Thoracic aorta (tissue), 2 donors: ENCODE measurements around the gene ARID3B. TPM values are rescaled to one million over a fixed set of nuclear protein-coding genes. Genes with fewer than 3 reads are reported as not detected.

Experiments
- ATAC-seq: fragments of 150-250 bp; one replicate; pipeline ENCODE4 v1.8.0; 2017; ENCODE audit warnings: low read depth; ENCODE audit not compliant: insufficient number of reproducible peaks, low FRiP score
- DNase-seq: peaks from one replicate; pipeline ENCODE4 v3.0.0-alpha.2; 2020; ENCODE audit warnings: low spot score
- H3K27ac ChIP-seq, 2 donors: fragments of 200-600 bp; sonication (generic); 1 replicate in 1 of 2; 2 replicates in 1 of 2; pipeline ENCODE4 v1.5.1; 2016; ENCODE audit warnings: mild to moderate bottlenecking in 2 of 2, moderate library complexity in 2 of 2
- H3K27me3 ChIP-seq: fragments of 200-600 bp; sonication (generic); replicated peaks from 2 replicates; pipeline ENCODE4 v1.6.0; 2016; ENCODE audit warnings: mild to moderate bottlenecking; ENCODE audit not compliant: insufficient read depth
- H3K36me3 ChIP-seq: fragments of 200-600 bp; sonication (generic); one replicate; pipeline ENCODE4 v1.5.1; 2016
- H3K4me1 ChIP-seq, 2 donors: fragments of 200-600 bp; sonication (generic); 1 replicate in 1 of 2; 2 replicates in 1 of 2; pipeline versions ENCODE4 v1.5.1 to v1.6.0; 2016; ENCODE audit warnings: low read depth in 2 of 2, mild to moderate bottlenecking in 1 of 2; ENCODE audit not compliant: control insufficient read depth in 1 of 2
- H3K4me3 ChIP-seq: fragments of 200-600 bp; sonication (generic); 2 replicates; pipeline ENCODE4 v1.5.1; 2016; ENCODE audit warnings: mild to moderate bottlenecking
- H3K9me3 ChIP-seq: fragments of 200-600 bp; sonication (generic); 2 replicates; pipeline ENCODE4 v1.5.1; 2016
- CTCF ChIP-seq: fragments of 200-600 bp; sonication (generic); IDR thresholded peaks from one replicate; pipeline ENCODE4 v1.5.1; 2019; ENCODE audit warnings: antibody characterized with exemption
- total RNA-seq, 2 donors: library from RNA; depleted of rRNA; stranded (reverse); fragments of >200 nt; gene quantifications; one replicate each; pipeline versions ENCODE4 v1.1.0 to v1.2.3, GENCODE V29; 2016

The ARID3B gene
- total RNA-seq, 2 donors from 2014 or later = 8.9 to 15.0 TPM

- DNase-seq (no peak), ATAC-seq (no peak)
- no peaks in the 10 kb centered on the region for H3K27me3 ChIP-seq
- peaks cover 54% of the 10 kb centered on the region for H3K36me3 ChIP-seq
- H3K4me1 ChIP-seq = peaks cover 11 to 42% of the 10 kb centered on the region in 2 donors
- TF ChIP-seq CTCF = no peak
- H3K4me3 ChIP-seq = no peak overlapping the region
- no peak overlapping the region for H3K27ac ChIP-seq
- no peaks in the 10 kb centered on the region for H3K9me3 ChIP-seq
Observed at GRCh38 chr15:74619916-74620635, 79.1 kb downstream of the ARID3B start.

- H3K4me3 ChIP-seq = no peak overlapping the region
- TF ChIP-seq CTCF = peak; percentile 55
- peaks cover 11 to 42% of the 10 kb centered on the region in 2 donors for H3K4me1 ChIP-seq
- H3K27me3 ChIP-seq = no peaks in the 10 kb centered on the region
- peaks cover 62% of the 10 kb centered on the region for H3K36me3 ChIP-seq
- ATAC-seq (no peak), DNase-seq (peak; percentile 17)
- no peaks in the 10 kb centered on the region for H3K9me3 ChIP-seq
- no peak overlapping the region for H3K27ac ChIP-seq
Observed at GRCh38 chr15:74620636-74621545, 79.9 kb downstream of the ARID3B start.

- Histone ChIP-seq H3K36me3 (peaks cover 69% of the 10 kb centered on the region), H3K9me3 (no peaks in the 10 kb centered on the region), H3K27ac (no peak overlapping the region), H3K4me1 (peaks cover 11 to 41% of the 10 kb centered on the region in 2 donors), H3K27me3 (no peaks in the 10 kb centered on the region), H3K4me3 (no peak overlapping the region)
- no peak for TF ChIP-seq CTCF
- no peak for ATAC-seq
- DNase-seq = no peak
Observed at GRCh38 chr15:74621546-74621920, 80.5 kb downstream of the ARID3B start.

- peaks cover 9 to 37% of the 10 kb centered on the region in 2 donors for H3K4me1 ChIP-seq
- no peak overlapping the region for H3K27ac ChIP-seq
- no peaks in the 10 kb centered on the region for H3K9me3 ChIP-seq
- DNase-seq = no peak
- no peak for TF ChIP-seq CTCF
- H3K27me3 ChIP-seq = no peaks in the 10 kb centered on the region
- ATAC-seq = no peak
- H3K36me3 ChIP-seq = peaks cover 72% of the 10 kb centered on the region
- no peak overlapping the region for H3K4me3 ChIP-seq
Observed at GRCh38 chr15:74621936-74622335, 80.9 kb downstream of the ARID3B start.

GRCh38 chr15:74622758-74623157 lies 81.7 kb downstream of the ARID3B start:
- Histone ChIP-seq H3K27me3 (no peaks in the 10 kb centered on the region), H3K9me3 (no peaks in the 10 kb centered on the region), H3K4me1 (peaks cover under 1 to 29% of the 10 kb centered on the region in 2 donors), H3K27ac (no peak overlapping the region), H3K4me3 (no peak overlapping the region), H3K36me3 (peaks cover 80% of the 10 kb centered on the region)
- ATAC-seq (no peak), DNase-seq (no peak)
- no peak for TF ChIP-seq CTCF
